HG03196 (cell line): ENCODE data around the gene CCDC66.
A peak's percentile ranks its signal among the peaks of the same experiment; 100 is the strongest.
"Not testable (repeated sequence)": the region's sequence is repeated elsewhere in the genome, so short reads cannot be mapped to it uniquely, and the experiment has no call there.

ENCODE experiments used
- ATAC-seq: cut with Tn5 transposase; IDR thresholded peaks from one replicate; pipeline ENCODE4 v1.9.1; 2021; ENCODE audit not compliant: unreplicated experiment

CCDC66 gene

DNA sequence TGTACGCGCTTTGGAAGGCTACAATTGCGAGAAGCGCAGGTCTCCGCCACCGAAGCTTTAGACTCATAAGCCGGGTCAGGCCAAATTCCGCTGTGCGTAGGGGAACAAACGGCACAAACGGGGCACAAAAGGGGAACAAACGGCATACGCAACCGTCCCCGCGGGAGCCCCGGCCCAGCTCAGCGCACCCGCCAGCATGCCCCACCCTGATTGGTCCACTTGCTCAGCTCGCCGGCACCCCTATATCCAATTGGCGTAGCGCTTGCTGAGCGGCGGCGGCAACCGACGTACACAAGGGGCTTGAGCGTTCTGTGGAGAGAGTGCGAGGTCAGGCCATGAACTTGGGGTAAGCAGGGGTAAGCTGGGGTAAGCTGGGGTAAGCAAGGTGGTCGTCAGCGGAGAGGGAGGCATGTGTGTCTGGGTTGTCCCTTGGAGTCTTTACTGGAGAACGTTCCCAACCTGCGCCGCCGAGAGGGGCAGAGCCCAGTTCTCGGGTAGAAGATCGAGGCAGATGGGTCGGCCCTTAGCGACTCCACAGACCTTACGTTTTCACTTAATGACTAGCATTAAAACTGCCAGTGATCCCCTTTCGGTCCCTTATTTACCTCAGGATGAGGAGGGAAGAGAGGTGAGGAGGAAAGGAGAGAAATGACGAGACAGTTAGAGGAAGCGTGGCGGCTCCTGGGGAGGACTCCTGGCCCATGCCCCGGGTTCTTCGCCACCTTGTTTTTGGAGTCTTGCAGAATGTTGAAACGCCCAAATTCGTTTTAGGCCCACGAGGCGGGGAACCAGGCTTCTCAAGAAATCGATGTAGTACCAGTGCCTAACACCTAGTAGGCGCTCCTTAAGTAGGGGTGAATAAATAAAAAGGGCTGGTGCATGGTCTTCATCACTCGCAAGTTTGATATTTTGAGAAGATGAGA lies at the start of gene CCDC66:
TSS of gene CCDC66 (plus strand) at position 268 of the 923 bp plus-strand sequence. CDS start at position 336, 68 bp downstream.
- peak; percentile 100 for ATAC-seq

DNA sequence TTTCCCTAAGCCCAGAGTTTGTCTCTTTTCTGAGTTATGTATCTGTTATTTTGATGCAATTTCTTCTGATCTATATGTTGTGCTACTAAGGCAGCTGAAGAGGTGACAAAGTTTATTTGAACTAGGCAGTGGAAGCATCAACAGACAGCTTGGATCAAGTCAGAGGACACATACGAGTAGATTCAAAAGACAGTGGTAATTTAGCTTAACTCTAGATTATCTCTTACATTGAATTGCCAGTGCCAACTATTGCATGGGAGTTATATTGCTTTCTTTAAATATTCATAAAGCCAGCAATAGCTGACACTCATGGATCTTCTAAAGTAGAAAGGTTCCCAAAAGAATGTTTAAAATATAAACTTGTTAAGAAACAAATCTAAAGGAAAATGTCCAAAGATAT lies 37.3 kb upstream of the CCDC66 start:
- no peak for ATAC-seq

DNA sequence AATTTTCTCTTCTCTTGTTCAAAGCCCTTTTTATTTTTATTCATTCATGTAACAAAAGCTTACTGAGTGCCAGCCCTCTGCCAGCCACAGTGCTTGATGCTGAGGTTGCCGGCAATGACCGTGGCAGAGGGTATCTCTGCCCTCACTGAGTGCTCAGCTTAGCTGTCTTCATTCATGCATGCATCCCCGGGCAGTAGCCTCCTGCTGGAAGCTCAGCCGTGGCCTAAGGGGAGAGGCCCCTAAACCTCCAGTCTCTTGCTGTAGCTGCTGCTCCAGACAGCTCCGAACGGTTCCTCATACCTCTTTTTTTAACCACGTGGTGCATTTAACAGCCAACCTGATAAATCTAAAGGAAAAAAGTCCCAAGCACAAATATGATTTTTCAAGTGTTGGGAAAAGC lies 34.6 kb upstream of the CCDC66 start:
- ATAC-seq, result no peak

DNA sequence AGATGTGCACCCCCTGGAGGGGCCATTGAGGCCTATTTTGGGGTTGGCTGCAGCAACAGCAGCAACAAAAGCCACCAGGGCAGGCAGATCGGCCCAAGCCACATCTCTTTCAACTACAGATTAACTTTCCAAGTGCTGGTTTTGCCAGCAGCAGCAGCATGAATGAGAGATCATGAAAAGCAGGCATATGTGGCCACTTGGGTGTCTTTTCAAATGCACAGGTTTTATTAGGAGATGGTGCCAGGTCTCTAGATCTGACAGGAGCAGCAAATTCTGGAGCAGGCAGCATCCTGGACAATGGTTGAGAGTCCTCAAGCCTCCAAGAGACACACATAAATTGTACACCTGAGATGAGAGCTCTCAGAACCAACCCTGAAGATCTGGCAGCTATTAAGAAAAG lies 31.7 kb upstream of the CCDC66 start:
- ATAC-seq, result no peak

DNA sequence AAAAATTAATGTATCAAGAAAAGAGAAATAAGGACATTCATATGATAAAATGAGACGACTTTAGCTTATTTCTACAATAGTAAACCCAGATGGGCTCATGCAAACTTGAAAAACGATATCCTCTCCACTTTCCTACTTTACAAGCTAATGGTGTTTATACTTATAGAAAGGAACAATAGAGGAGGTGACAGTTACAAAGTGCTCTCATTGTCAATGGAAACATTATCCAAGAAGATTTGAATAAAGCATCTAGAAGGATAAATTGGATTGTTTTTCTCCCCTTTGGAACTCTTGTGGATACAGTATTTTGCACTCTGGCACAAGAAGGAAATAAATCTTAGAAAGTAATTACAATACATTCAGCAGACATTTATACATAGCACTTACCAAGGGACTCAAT lies 20.2 kb upstream of the CCDC66 start:
- no peak for ATAC-seq

DNA sequence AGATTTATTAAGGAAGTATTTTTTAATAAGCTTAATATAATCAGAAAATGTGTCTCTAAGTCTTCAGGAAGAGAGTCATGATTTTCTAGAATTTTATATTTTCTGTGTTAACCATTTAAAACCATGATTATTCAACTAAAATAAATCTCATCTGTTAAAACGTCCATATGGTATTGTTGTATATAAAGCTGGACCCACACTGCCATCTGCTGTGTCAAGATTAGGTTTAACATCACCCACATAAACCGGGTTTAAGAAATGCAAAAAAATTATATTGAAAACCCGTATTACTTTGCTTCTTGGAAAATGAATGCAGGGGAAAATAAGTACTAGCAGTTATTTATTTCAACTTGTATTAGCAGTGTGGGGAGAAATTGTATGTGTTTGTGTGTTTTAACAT lies 9.5 kb upstream of the CCDC66 start:
- no peak for ATAC-seq

DNA sequence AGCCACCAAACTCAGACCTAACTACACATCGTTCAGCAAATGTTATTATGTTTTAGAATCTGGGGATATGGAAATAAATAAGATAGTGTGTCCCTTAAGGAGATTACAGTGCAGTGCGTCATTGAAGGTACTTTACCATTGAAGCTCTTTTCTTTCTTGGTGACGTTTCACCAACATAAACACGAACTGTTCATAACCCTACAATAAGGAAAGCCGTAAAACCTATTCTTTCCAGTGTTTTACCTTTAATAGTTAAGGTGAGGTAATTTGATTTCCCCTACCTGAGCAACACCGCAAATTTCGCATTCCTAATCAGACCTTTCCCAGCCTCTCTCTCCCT lies 826 bp downstream of the CCDC66 start:
- no peak for ATAC-seq

DNA sequence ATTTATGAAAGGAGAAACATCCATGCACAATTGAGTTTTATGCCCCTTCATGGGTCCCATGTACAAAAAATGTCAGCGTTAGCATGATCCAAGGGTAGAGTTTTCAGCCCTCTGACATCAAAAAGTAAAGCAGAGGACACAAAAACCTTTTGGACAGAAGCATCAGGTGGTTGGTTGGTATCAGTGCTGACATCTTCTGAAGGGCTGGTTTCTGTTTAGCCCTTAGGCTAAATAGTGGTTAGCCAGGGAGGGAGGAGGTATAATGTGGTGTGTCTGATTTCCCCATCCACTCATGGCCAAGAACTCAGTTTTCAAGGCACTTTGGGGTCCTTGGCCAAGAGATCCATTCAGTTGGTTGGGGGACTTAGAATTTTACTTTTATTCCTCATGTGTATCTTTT lies 16.5 kb downstream of the CCDC66 start:
- ATAC-seq, result no peak

DNA sequence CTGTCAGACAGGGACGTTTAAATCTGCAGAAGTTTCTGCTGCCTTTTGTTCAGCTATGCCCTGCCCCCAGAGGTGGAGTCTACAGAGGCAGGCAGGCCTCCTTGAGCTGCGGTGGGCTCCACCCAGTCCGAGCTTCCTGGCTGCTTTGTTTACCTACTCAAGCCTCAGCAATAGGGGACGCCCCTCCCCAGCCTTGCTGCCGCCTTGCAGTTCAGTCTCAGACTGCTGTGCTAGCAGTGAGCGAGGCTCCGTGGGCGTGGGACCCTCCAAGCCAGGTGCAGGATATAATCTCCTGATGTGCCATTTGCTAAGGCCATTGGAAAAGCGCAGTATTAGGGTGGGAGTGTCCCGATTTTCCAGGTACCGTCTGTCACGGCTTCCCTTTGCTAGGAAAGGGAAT lies 25.0 kb downstream of the CCDC66 start:
- ATAC-seq, result not testable (repeated sequence)

DNA sequence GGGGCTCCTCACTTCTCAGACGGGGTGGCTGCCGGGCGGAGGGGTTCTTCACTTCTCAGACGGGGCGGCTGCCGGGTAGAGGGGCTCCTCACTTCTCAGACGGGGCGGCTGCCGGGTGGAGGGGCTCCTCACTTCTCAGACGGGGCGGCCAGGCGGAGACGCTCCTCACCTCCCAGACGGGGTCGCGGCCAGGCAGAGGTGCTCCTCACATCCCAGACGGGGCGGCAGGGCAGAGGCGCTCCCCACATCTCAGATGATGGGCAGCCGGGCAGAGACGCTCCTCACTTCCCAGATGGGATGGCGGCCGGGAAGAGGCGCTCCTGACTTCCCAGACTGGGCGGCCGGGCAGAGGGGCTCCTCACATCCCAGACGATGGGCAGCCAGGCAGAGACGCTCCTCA lies 27.3 kb downstream of the CCDC66 start:
- ATAC-seq, result not testable (repeated sequence)

DNA sequence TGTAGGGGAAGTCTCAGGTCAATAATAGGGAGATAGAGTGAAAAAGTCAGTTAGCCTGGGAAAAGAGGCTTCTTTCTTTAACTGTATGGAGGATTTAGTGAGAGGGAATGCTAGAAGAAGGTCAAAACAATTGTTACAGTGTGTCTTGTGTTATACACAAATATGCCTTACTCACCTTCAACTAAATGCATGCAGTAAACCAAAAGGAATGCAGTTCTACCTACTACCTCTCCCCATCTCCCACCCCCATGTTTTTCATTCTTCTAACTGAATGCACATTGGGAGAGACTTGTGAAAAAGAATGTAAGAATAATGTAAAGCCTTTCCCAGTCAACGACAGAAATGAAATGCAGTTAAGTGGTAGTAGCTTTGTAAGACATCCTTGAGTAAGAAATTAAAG lies 33.8 kb downstream of the CCDC66 start:
- no peak for ATAC-seq

DNA sequence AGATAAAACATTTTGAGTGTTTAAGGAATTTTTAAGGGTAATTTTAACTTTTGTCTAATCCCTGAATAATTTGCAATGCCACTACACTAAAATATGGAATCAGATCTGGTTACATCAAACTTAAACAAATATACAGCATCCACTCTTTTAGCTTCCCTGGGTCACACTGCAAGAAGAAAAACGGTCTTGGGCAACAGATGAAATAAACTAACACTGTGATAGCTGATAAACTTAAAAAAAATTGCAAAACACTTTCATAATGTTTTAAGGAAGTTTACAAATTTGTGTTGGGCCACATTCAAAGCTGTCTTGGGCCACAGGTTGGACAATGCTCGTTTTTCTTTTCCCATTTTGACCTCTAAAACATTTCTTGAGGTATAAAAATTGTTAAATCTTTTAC lies 34.3 kb downstream of the CCDC66 start:
- ATAC-seq, result no peak

DNA sequence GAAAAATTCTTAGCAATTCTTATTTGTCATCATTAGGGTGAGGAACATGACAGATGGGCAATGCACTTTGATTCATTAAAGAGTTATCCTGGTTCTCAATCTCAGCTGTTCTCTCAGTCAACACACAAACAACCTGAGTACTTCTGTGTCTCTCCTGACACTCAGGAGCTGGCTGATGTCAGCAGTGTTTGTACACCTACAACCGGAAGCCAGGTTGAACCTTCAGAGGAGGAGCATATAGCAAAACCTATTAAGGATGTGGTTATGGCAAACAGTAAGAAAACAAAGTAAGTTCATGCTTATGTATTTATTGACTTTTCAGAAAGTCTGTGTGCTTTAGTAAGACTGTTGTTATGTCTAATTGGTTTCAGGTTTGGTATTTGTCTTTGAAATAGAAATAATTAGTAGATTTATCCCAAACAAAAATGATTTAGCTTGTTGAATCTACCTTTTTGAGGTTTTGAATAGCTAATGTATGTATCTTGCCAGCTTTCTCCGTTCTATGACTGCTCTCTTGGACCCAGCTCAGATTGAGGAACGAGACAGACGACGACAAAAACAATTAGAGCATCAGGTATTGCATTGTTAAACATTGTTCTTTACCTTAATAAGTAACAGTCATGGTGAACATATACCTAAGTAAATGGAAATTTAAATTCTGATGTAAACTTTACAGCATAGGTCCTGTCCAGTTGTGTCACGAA lies 36.6 kb downstream of the CCDC66 start:
- ATAC-seq, result no peak

DNA sequence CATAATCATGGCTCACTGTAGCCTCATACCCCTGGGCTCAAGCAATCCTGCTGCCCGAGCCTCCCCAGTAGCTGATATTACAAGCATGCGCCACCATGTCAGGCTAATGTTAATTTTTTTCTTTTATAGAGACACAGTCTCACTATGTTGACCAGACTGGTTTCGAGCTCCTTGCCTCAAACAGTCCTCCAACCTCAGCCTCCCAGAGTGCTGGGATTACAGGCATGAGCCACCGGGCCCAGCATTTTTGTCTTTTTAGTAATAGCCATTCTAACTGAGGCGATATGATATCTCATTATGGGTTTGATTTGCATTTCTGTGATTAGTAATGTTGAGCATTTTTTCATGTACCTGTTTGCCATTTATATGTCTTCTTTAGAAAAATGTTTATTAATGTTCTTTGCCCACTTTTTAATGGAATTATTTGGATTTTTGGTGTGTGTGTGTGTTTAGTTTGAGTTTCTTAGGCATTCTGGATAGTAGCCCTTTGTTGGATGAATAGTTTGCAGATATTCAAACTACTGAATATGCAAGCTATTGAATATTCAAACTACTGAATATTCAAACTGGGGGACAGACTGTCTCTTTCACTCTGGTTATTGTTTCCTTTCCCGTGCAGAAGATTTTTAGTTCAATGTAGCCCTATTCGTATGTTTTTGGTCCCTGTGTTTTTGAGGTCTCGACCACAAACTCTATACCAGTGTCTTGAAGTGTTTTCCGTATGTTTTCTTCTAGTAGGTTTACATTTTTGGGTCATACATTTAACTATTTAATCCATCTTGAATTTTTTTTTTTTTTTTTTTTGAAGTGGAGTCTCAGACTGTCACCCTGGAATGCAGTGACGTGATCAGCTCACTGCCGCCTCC lies 39.2 kb downstream of the CCDC66 start:
- no peak for ATAC-seq

DNA sequence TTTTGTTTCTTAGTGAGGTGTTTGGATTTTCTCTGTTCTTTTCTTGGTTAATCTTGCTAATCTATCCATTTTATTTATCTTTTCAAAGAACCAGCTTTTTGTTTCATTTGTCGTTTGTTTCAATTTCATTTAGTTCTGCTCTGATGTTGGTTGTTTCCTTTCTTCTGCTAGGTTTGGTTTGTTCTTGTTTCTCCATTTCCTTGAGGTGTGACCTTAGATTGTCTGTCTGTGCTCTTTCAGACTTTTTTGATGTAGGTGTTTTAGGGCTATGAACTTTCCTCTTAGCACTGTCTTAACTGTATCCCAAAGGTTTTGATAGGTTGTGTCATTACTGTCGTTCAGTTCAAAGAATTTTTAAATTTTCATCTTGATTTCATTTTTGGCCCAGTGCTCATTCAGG lies 51.5 kb downstream of the CCDC66 start:
- not testable (repeated sequence) for ATAC-seq

DNA sequence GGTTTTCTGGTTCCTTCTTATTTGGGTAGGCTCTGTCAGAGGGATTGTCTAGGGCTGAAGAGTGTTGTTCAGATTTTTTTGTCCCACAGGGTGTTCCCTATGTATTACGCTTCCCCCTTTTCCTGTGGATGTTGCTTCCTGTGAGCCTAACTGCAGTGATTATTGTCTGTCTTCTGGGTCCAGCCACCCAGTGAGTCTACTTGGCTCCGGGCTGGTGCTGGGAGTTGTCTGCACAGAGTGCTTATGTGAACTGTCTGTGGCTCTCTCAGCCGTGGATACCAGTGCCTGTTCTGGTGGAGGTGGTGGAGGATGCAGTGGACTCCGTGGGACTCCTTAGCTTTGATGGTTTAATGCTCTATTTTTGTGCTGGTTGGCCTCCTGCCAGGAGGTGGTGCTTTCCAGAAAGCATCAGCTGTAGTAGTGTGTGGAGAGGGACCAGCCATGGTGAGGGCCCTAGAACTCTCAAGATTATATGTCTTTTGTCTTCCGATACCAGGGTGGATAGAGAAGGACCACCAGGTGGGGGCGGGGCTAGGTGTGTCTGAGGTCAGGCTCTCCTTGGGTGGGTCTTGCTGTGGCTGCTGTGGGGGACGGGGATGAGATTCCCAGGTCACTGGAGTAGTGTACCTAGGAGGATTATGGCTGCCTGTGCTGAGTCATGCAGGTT lies 53.8 kb downstream of the CCDC66 start:
- ATAC-seq, result no peak

DNA sequence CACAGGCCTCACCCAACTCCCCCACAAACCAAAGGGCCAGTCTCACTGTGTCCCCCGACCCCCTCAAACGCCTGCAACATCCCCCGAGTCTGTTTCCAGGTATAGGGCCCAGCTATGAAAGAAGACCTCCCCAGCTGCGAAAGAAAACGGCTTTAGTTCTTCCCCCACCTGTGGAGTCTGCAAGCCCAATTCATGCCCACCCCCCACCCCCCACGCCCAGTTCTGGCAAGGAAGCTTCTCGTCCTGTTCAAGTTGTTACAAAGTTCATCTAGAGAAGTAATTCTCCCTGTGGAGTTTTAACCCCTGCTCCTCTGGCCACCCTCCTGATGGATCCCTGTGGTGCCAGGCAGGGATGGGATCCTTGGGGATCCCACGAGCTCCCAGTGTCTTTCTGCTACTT lies 54.4 kb downstream of the CCDC66 start:
- ATAC-seq, result no peak

DNA sequence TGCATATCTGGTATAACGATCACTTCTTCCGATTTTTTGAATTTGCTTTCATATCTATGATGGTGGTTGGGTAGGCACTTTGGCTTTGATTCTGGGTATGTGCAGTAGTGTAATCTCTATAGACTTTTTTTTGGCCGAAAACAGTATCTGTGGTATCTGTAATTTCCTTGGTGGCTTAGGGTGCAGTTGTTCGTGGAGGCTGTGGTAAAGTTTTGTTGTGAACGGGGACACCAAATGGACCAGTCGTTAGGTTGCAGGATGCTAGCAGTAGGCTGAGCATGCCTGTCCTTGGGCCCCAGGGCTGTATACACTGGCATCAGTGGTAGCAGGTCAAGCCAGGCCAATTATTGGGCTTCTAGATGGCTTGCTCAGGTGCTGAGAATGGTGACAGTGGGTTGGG lies 55.2 kb downstream of the CCDC66 start:
- no peak for ATAC-seq

DNA sequence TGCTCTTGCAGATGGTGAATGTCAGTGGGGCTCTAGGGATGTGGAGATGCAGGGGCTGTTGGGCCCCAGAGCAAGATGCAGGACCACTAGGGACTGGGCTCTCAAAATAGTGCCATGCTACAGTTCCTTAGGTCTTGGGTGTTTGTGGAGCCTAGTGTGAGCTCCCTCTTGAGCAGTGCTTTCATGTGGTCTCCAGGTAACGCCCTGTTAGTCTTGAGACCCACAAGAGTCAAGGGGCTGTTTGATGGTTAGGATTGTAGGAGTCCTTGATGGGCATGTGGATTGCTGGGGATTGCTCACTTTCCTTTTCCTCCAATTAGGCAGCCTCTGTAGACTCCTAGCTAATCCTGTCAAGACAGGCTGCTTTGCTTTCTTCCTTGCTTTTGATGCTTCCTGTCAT lies 56.0 kb downstream of the CCDC66 start:
- ATAC-seq, result no peak

DNA sequence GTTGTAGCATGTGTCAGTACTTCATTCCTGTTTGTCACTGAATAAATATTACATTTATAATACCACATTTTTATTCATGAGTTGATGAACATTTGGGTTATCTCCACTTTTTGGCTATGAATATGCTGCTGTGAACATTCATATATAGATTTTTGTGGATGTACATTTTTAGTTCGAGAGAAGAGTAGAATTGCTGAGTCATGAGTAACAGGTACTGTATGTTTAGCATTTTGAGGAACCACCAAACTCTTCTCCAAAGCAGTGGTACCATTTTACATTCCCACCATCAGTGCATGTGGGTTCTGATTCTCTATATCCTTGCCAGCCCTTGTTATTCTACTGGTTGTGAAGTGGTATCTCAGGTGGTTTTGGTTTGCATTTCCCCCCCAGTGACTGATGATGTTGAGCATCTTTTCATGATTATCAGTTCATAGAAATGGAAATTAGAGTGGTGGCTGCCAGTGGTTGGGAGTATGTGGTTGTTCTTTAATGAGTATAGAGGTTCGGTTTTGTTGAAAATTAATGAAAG lies 59.6 kb downstream of the CCDC66 start:
- ATAC-seq, result no peak

DNA sequence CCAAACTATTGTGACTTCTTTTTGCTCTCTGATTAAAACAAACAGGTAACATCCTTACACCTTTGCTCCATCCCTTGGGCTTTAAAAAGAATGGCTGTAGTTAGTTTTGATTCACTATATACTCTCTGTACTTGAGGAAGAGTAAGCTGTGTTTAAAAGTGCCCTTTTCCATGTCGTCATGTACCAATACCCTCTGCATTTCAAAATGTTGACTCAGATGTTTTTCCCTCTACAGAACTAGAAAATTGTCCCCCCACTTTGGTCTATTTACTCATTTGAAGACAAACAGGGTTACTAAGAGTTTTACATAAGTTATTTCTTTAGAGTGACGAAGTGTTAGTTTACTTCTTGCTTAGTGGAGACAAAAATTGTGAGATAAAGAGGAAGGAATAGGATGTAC lies 63.4 kb downstream of the CCDC66 start:
- no peak for ATAC-seq
